T-helper 2 cell treated with Interferon-gamma antibody and Interleukin-4, amounts not matched to agents 5 μg/mL and 100 μg/mL, for 36 hours (primary cell): Measurements from ENCODE around the gene LAMC3.

Experiments used
- DNase-seq: peaks from one replicate; pipeline ENCODE4 v3.0.0; 2021; ENCODE audit warnings: low spot score
- H3K27ac Mint-ChIP-seq: one replicate; pipeline ENCODE4 v1.8.0; 2021; ENCODE audit warnings: mild to moderate bottlenecking, mixed read lengths
- H3K27me3 Mint-ChIP-seq: one replicate; pipeline ENCODE4 v1.8.0; 2021; ENCODE audit warnings: low read depth, mixed read lengths
- H3K36me3 Mint-ChIP-seq: one replicate; pipeline ENCODE4 v1.8.0; 2021; ENCODE audit warnings: low read depth, mixed read lengths
- H3K4me1 Mint-ChIP-seq: one replicate; pipeline ENCODE4 v1.8.0; 2021; ENCODE audit warnings: low read depth, mixed read lengths
- H3K4me3 Mint-ChIP-seq: one replicate; pipeline ENCODE4 v1.8.0; 2022; ENCODE audit warnings: mild to moderate bottlenecking, moderate library complexity, mixed read lengths
- H3K9me3 Mint-ChIP-seq: one replicate; pipeline ENCODE4 v1.8.0; 2021; ENCODE audit warnings: mixed read lengths

Gene LAMC3

DNA sequence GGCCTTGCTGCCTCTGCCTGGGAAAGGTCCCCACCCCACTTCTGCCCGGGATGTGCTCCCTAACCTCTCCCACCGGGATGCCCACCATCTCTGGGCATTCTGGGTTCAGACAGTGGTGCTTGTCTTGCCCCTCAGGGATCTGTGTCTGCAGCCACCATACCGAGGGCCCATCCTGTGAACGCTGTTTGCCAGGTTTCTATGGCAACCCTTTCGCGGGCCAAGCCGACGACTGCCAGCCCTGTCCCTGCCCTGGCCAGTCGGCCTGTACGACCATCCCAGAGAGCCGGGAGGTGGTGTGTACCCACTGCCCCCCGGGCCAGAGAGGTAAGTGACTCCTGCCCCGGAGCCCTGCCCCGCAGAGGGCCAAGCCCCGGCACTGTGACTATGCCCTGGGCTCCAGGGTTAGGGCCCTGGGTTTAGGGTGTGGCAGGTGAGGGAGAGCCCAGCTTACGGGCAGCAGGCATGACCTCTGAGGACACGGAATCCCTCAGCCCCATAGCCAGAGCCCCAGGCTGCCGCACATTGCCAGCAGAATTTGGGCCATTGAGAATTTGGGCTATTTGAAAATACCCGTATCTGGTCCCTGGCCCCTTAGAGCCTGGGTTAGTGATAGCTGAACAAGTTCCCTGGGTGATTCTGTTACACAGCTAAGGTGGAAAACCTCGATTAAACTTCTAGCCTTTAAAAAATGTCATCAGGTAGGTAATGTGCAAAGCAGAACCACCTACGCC lies 52.1 kb downstream of the LAMC3 start:
- Mint-ChIP-seq H3K27ac (no peak overlapping the region), H3K36me3 (no peaks in the 10 kb centered on the region), H3K4me1 (no peaks in the 10 kb centered on the region)

GRCh38 chr9:131062969-131063368 lies 54.0 kb downstream of the LAMC3 start:
- DNase-seq = no peak
- Mint-ChIP-seq H3K4me3 (no peak overlapping the region), H3K36me3 (no peaks in the 10 kb centered on the region), H3K4me1 (no peaks in the 10 kb centered on the region), H3K27me3 (no peaks in the 10 kb centered on the region), H3K27ac (no peak overlapping the region), H3K9me3 (no peaks in the 10 kb centered on the region)

More for the DNA sequence above, 52.1 kb downstream of the LAMC3 start:
- H3K27me3 Mint-ChIP-seq = no peaks in the 10 kb centered on the region
- H3K9me3 Mint-ChIP-seq = no peaks in the 10 kb centered on the region
- no peak for DNase-seq
- H3K4me3 Mint-ChIP-seq = no peak overlapping the region

GRCh38 chr9:131065599-131065998 lies 56.6 kb downstream of the LAMC3 start:
- no peaks in the 10 kb centered on the region for H3K27me3 Mint-ChIP-seq
- no peak for DNase-seq
- no peaks in the 10 kb centered on the region for H3K4me1 Mint-ChIP-seq
- no peaks in the 10 kb centered on the region for H3K9me3 Mint-ChIP-seq
- no peak overlapping the region for H3K4me3 Mint-ChIP-seq
- no peak overlapping the region for H3K27ac Mint-ChIP-seq
- H3K36me3 Mint-ChIP-seq = no peaks in the 10 kb centered on the region

DNA sequence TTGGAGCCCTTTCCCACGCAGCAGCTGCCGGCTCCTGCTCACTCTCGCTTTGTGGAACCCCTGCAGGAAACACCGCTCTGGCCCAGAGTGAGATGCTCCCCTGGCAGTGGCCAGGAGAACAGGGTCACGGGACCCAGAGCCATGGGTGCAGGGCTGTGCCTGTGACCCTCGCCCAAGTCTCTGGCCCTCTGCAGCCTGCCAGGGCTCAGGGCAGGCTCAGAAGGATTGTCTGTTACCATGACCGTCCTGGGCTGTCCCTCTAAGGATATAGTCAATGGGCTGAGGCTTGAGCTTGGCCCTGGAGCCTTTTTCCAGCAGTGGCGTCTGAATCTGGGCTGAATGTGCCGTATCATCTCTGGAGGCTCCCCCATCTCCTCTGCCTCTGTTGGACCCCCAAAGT lies 58.7 kb downstream of the LAMC3 start:
- no peaks in the 10 kb centered on the region for H3K36me3 Mint-ChIP-seq
- H3K27me3 Mint-ChIP-seq = no peaks in the 10 kb centered on the region
- H3K4me1 Mint-ChIP-seq = no peaks in the 10 kb centered on the region
- no peaks in the 10 kb centered on the region for H3K9me3 Mint-ChIP-seq
- H3K4me3 Mint-ChIP-seq = no peak overlapping the region
- no peak overlapping the region for H3K27ac Mint-ChIP-seq
- DNase-seq = no peak

DNA sequence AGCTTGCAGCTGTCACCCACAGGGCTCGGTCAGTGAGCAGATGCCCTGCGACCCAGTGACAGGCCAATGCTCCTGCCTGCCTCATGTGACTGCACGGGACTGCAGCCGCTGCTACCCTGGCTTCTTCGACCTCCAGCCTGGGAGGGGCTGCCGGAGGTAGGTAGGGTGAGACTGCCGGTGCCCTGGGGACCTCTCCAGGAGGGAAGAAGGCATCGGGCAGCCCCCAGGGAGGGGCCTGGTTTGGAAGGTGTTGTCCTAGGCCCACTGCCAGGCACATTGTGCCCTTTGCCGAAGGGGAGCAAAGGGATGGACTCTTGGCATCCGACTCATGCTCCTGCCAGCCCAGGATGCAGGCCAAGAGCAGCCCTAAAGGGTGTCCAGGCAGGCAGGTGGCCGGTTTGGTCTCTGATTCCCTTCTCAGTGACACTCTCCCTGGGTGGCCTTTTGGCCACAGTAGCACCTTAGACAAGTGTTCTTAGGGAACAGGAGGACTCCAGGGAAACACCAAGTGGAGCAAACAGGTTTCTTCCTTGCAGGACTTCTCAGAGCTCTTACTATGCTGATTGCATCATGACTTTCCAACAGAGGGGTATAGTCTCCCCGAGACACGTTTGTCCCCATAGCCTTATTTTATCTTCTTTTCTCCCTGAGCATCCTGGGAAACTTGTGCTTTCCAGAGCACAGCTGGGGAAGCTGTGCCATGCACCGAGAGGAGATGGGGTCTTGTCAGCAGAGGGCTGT lies 59.3 kb downstream of the LAMC3 start:
- Mint-ChIP-seq H3K9me3 (no peaks in the 10 kb centered on the region), H3K27me3 (no peaks in the 10 kb centered on the region), H3K4me3 (no peak overlapping the region), H3K27ac (no peak overlapping the region), H3K4me1 (no peaks in the 10 kb centered on the region), H3K36me3 (no peaks in the 10 kb centered on the region)
- DNase-seq = no peak

GRCh38 chr9:131069699-131070098 lies 60.7 kb downstream of the LAMC3 start:
- Mint-ChIP-seq H3K27me3 (no peaks in the 10 kb centered on the region), H3K27ac (no peak overlapping the region), H3K36me3 (no peaks in the 10 kb centered on the region), H3K9me3 (no peaks in the 10 kb centered on the region), H3K4me3 (no peak overlapping the region), H3K4me1 (no peaks in the 10 kb centered on the region)
- DNase-seq = no peak

GRCh38 chr9:131072107-131072870 lies 63.3 kb downstream of the LAMC3 start:
- Mint-ChIP-seq H3K4me3 (no peak overlapping the region), H3K36me3 (no peaks in the 10 kb centered on the region), H3K27ac (no peak overlapping the region), H3K9me3 (no peaks in the 10 kb centered on the region), H3K27me3 (no peaks in the 10 kb centered on the region), H3K4me1 (no peaks in the 10 kb centered on the region)
- no peak for DNase-seq

GRCh38 chr9:131072871-131073237 lies 63.9 kb downstream of the LAMC3 start:
- no peaks in the 10 kb centered on the region for H3K9me3 Mint-ChIP-seq
- H3K36me3 Mint-ChIP-seq = no peaks in the 10 kb centered on the region
- H3K27ac Mint-ChIP-seq = no peak overlapping the region
- H3K27me3 Mint-ChIP-seq = no peaks in the 10 kb centered on the region
- H3K4me1 Mint-ChIP-seq = no peaks in the 10 kb centered on the region
- H3K4me3 Mint-ChIP-seq = no peak overlapping the region
- no peak for DNase-seq

GRCh38 chr9:131076347-131077195 lies 67.6 kb downstream of the LAMC3 start:
- no peak overlapping the region for H3K27ac Mint-ChIP-seq
- no peaks in the 10 kb centered on the region for H3K9me3 Mint-ChIP-seq
- DNase-seq = no peak
- H3K36me3 Mint-ChIP-seq = no peaks in the 10 kb centered on the region
- no peak overlapping the region for H3K4me3 Mint-ChIP-seq
- H3K4me1 Mint-ChIP-seq = no peaks in the 10 kb centered on the region
- no peaks in the 10 kb centered on the region for H3K27me3 Mint-ChIP-seq

GRCh38 chr9:131078427-131079366 lies 69.7 kb downstream of the LAMC3 start:
- no peak overlapping the region for H3K27ac Mint-ChIP-seq
- DNase-seq = no peak
- H3K4me3 Mint-ChIP-seq = no peak overlapping the region
- no peaks in the 10 kb centered on the region for H3K4me1 Mint-ChIP-seq
- no peaks in the 10 kb centered on the region for H3K36me3 Mint-ChIP-seq
- H3K9me3 Mint-ChIP-seq = no peaks in the 10 kb centered on the region
- no peaks in the 10 kb centered on the region for H3K27me3 Mint-ChIP-seq

GRCh38 chr9:131080589-131080988 lies 71.6 kb downstream of the LAMC3 start:
- Mint-ChIP-seq H3K27ac (no peak overlapping the region), H3K4me3 (no peak overlapping the region), H3K9me3 (no peaks in the 10 kb centered on the region)

GRCh38 chr9:131081868-131082267 lies 72.9 kb downstream of the LAMC3 start:
- DNase-seq = no peak
- H3K4me1 Mint-ChIP-seq = no peaks in the 10 kb centered on the region
- H3K27ac Mint-ChIP-seq = no peak overlapping the region
- no peak overlapping the region for H3K4me3 Mint-ChIP-seq
- no peaks in the 10 kb centered on the region for H3K36me3 Mint-ChIP-seq
- H3K9me3 Mint-ChIP-seq = no peaks in the 10 kb centered on the region
- no peaks in the 10 kb centered on the region for H3K27me3 Mint-ChIP-seq

More at GRCh38 chr9:131080589-131080988, 71.6 kb downstream of the LAMC3 start:
- Mint-ChIP-seq H3K36me3 (no peaks in the 10 kb centered on the region), H3K4me1 (no peaks in the 10 kb centered on the region), H3K27me3 (no peaks in the 10 kb centered on the region)
- DNase-seq = no peak
